Right atrium auricular region (tissue), 2 donors: Measurements from ENCODE around the gene TMEM178A. TPM values are rescaled to one million over a fixed set of nuclear protein-coding genes. Genes with fewer than 3 reads are reported as not detected.

Experiments used
- DNase-seq: peaks from one replicate; pipeline ENCODE4 v3.0.0-alpha.2; 2019; ENCODE audit warnings: low spot score
- H3K27ac ChIP-seq, 2 donors: fragments of 200-600 bp; sonication (generic); 1 replicate in 1 of 2; 2 replicates in 1 of 2; pipeline ENCODE4 v1.5.1; 2016 to 2019
- H3K27me3 ChIP-seq, 2 donors: fragments of 200-600 bp; sonication (generic); one replicate each; pipeline versions ENCODE4 v1.5.1 to v1.6.0; 2017 to 2019
- H3K36me3 ChIP-seq: fragments of 200-600 bp; sonication (generic); one replicate; pipeline ENCODE4 v1.5.1; 2016
- H3K4me1 ChIP-seq, 2 donors: fragments of 200-600 bp; sonication (generic); one replicate each; pipeline versions ENCODE4 v1.5.1 to v1.6.0; 2017 to 2019
- H3K4me3 ChIP-seq, 2 donors: fragments of 200-600 bp; sonication (generic); 1 replicate in 1 of 2; 2 replicates in 1 of 2; pipeline ENCODE4 v1.5.1; 2017 to 2019; ENCODE audit warnings: mild to moderate bottlenecking in 1 of 2, moderate library complexity in 1 of 2
- H3K9me3 ChIP-seq, 2 donors: fragments of 200-600 bp; sonication (generic); one replicate each; pipeline ENCODE4 v1.5.1; 2019
- CTCF ChIP-seq, 2 donors: fragments of 200-600 bp; sonication (generic); IDR thresholded peaks; one replicate each; pipeline ENCODE4 v1.5.1; 2019; ENCODE audit warnings: antibody characterized with exemption in 2 of 2
- total RNA-seq, 2 donors: library from RNA; depleted of rRNA; stranded (reverse); fragments of >200 nt; gene quantifications; one replicate each; pipeline ENCODE4 v1.1.0, GENCODE V29; 2016

Gene TMEM178A
- total RNA-seq, 2 donors from 2014 or later, result 2.9 to 4.3 TPM

DNA sequence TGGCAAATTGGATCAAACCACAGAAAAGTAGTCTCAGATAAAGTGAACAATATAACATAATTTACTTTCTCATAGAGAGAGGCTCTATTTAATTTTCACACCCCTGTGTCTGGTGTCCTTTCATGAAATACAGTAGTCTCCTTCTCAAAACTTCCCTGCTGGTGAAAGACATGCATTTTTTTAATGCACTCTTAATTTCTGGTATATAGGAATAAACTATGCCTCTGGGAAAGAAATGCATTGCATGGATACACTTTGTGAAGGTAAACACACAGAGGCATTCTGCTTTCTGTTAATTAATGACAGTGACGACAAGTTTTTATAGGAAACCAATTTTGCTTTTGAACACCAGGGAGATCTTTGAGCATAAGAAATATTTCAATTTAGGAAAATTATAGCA is 24.1 kb upstream of the TMEM178A start:
- Histone ChIP-seq H3K4me3 (no peak overlapping the region), H3K9me3 (no peaks in the 10 kb centered on the region), H3K4me1 (peaks cover 0 to 17% of the 10 kb centered on the region in 2 donors), H3K27ac (no peak overlapping the region), H3K27me3 (no peaks in the 10 kb centered on the region), H3K36me3 (no peaks in the 10 kb centered on the region)
- no peak for TF ChIP-seq CTCF (IDR thresholded peaks at IDR 0.05)
- DNase-seq, result no peak

GRCh38 chr2:39642051-39642718 is 23.5 kb upstream of the TMEM178A start:
- TF ChIP-seq CTCF (IDR thresholded peaks at IDR 0.05), result no peak
- Histone ChIP-seq H3K9me3 (no peaks in the 10 kb centered on the region), H3K4me1 (peaks cover 0 to 17% of the 10 kb centered on the region in 2 donors), H3K36me3 (no peaks in the 10 kb centered on the region), H3K4me3 (no peak overlapping the region), H3K27ac (no peak overlapping the region), H3K27me3 (no peaks in the 10 kb centered on the region)
- DNase-seq, result no peak

GRCh38 chr2:39645826-39646225 is 19.9 kb upstream of the TMEM178A start:
- no peak for DNase-seq
- no peaks in the 10 kb centered on the region for H3K36me3 ChIP-seq
- no peak for TF ChIP-seq CTCF (IDR thresholded peaks at IDR 0.05)
- no peak overlapping the region for H3K27ac ChIP-seq
- H3K9me3 ChIP-seq, result no peaks in the 10 kb centered on the region
- no peaks in the 10 kb centered on the region for H3K27me3 ChIP-seq
- no peak overlapping the region for H3K4me3 ChIP-seq
- H3K4me1 ChIP-seq, result peaks cover 0 to 13% of the 10 kb centered on the region in 2 donors

- no peak for DNase-seq
Measured at GRCh38 chr2:39646267-39646666, 19.4 kb upstream of the TMEM178A start.

GRCh38 chr2:39647104-39647765 is 18.5 kb upstream of the TMEM178A start:
- no peak for DNase-seq
- Histone ChIP-seq H3K9me3 (no peaks in the 10 kb centered on the region), H3K4me3 (no peak overlapping the region), H3K4me1 (peaks cover 0 to 6% of the 10 kb centered on the region in 2 donors), H3K36me3 (no peaks in the 10 kb centered on the region), H3K27ac (no peak overlapping the region), H3K27me3 (no peaks in the 10 kb centered on the region)
- no peak for TF ChIP-seq CTCF (IDR thresholded peaks at IDR 0.05)

More at GRCh38 chr2:39646267-39646666, 19.4 kb upstream of the TMEM178A start:
- Histone ChIP-seq H3K27ac (no peak overlapping the region), H3K36me3 (no peaks in the 10 kb centered on the region), H3K4me3 (no peak overlapping the region), H3K9me3 (no peaks in the 10 kb centered on the region), H3K27me3 (no peaks in the 10 kb centered on the region), H3K4me1 (peaks cover 0 to 13% of the 10 kb centered on the region in 2 donors)
- no peak for TF ChIP-seq CTCF (IDR thresholded peaks at IDR 0.05)
